Measurements from ENCODE around the gene ASIC3.

DNA sequence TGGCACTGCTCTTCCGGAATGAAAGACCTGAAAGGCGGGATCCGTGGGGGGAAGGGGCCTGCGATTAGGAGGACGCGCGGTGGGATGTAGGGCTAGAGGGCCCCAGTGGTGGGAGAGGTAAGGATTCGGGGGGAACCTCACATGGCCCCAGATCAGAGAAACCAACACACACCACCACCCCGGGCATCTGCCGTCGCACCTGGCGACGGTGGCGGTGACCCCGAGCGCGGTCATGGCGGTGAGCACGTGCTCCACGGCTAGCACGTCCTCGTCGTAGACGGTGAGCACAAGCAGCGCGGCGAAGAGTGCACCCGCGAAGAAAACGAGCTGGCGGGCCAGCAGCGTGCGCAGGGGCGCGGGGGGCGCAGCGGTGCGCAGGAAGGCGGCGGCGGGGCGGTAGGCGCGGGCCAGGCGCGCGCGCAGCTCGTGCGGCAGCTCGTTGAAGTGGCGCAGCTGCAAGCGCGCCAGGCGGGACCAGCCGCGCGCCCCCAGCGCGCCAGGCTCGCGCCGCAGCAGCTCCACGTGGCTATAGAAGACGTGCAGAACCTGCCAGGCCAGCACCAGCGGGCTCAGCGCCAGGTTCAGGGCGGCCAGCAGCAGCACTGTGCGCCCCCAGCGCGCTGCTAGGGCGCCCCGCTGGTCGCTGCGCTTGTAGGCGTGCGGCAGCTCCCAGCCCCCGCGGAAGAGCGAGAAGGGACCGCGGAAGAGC lies 29.8 kb upstream of the ASIC3 start:
- TF ChIP-seq EZH2 (IDR thresholded peaks at IDR 0.05; ENCODE audit: low read length): peak; percentile 79
- TF ChIP-seq, protein P1, sequence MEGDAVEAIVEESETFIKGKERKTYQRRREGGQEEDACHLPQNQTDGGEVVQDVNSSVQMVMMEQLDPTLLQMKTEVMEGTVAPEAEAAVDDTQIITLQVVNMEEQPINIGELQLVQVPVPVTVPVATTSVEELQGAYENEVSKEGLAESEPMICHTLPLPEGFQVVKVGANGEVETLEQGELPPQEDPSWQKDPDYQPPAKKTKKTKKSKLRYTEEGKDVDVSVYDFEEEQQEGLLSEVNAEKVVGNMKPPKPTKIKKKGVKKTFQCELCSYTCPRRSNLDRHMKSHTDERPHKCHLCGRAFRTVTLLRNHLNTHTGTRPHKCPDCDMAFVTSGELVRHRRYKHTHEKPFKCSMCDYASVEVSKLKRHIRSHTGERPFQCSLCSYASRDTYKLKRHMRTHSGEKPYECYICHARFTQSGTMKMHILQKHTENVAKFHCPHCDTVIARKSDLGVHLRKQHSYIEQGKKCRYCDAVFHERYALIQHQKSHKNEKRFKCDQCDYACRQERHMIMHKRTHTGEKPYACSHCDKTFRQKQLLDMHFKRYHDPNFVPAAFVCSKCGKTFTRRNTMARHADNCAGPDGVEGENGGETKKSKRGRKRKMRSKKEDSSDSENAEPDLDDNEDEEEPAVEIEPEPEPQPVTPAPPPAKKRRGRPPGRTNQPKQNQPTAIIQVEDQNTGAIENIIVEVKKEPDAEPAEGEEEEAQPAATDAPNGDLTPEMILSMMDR (optimal IDR thresholded peaks at IDR 0.05 in 1 of 3, IDR thresholded peaks at IDR 0.05 in 1 of 3, conservative IDR thresholded peaks at IDR 0.05 in 1 of 3; ENCODE audit: extremely low read depth in 1 of 3, insufficient read depth in 2 of 3, low read length in 3 of 3): no peak
